ENCODE measurements around the gene TNP2. TPM values are rescaled to one million over a fixed set of nuclear protein-coding genes. Genes with fewer than 3 reads are reported as not detected.

Gene TNP2
- total RNA-seq, 2 donors from 2014 or later = not detected

DNA sequence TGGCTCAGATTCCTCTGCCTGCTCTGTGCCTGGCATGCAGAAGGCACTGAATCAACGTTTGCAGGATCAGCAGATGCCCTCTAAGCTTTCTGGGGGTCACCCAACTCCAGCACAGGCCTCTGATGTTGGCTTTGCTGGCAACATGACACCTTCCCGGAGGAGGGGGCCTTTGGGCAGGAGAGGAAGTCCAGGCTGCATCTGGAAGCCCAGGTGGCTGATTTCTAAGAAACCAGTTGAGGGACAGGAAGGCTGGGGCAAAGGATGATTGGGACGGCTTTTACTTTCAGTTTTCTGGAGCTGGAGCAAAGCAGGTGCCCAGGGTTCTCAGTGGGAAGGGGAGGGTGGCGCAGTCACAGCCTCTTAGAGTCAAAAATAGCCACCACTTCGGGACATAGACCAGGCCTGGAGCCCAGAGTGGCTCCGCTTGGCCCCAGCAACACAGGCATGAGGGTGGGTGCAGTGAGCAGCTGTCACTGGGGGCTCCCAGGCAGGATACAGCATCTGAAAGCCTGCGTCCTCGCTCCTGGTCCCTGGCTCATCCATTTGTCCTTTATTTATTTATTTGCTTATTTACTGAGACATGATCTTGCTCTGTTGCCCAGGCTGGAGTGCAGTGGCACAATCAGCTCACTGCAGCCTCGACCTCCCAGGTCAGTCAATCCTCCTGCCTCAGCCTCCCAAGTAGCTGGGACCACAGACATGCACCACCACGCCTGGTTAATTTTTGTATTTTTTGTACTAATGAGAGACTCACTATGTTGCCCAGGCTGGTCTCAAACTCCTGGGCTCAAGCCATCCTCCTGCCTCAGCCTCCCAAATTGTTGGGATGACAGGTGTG, 28.3 kb downstream of the TNP2 start:
- peak overlapping the region; percentile 71 to 86 for H3K27ac ChIP-seq
- TF ChIP-seq, protein P1, sequence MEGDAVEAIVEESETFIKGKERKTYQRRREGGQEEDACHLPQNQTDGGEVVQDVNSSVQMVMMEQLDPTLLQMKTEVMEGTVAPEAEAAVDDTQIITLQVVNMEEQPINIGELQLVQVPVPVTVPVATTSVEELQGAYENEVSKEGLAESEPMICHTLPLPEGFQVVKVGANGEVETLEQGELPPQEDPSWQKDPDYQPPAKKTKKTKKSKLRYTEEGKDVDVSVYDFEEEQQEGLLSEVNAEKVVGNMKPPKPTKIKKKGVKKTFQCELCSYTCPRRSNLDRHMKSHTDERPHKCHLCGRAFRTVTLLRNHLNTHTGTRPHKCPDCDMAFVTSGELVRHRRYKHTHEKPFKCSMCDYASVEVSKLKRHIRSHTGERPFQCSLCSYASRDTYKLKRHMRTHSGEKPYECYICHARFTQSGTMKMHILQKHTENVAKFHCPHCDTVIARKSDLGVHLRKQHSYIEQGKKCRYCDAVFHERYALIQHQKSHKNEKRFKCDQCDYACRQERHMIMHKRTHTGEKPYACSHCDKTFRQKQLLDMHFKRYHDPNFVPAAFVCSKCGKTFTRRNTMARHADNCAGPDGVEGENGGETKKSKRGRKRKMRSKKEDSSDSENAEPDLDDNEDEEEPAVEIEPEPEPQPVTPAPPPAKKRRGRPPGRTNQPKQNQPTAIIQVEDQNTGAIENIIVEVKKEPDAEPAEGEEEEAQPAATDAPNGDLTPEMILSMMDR (IDR thresholded peaks at IDR 0.05) = no peak
- no peaks in the 10 kb centered on the region for H3K27me3 ChIP-seq
- H3K9me3 ChIP-seq = no peaks in the 10 kb centered on the region
- no peaks in the 10 kb centered on the region for H3K36me3 ChIP-seq
- no peak for DNase-seq (ENCODE audit: low spot score)
- no peaks in the 10 kb centered on the region for H3K4me1 ChIP-seq
- peak overlapping the region in 1 of 2 donors; percentile 17 for H3K4me3 ChIP-seq

DNA sequence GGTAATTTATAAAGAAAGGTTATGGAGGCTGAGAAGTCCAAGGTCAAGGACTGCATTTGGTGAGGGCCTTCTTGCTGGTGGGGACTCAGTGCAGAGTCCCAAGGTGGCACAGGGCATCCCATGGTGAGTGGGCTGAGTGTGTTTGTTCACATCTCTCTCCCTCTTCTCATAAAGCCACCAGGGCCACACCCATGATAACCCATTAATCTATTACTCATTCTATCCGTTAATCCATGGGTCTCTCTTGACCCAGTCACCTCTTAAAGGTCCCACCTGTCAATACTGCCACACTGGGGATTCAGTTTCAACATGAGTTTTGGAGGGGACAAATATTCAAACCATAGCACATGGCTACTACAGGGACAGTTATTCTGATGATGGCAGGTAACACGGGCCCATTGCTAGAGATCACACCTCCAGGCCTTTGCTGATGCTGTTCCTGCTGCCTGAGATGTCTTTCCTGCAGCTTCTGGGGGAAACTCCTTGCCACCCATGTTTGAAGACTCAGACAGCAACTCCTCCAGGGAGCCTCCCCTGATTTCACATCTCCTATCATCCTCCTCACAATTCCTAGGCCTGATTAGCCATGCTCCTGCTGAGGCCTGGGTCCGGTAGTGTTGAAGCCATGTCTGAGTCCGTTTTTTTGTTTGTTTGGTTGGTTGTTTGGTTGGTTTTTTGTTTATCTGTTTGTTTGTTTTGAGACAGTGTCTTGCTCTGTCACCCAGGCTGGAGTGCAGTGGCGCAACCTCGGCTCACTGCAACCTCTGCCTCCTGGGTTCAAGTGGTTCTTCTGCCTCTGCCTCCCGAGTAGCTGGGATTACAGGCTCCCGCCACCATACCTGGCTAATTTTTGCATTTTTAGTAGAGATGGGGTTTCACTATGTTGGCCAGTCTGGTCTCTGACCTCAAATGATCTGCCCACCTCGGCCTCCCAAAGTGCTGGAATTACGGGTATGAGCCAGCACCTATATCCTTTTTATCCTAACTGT, 29.2 kb downstream of the TNP2 start:
- Histone ChIP-seq H3K36me3 (no peaks in the 10 kb centered on the region), H3K4me1 (no peaks in the 10 kb centered on the region), H3K27me3 (no peaks in the 10 kb centered on the region), H3K4me3 (peak overlapping the region in 1 of 2 donors; percentile 17), H3K9me3 (no peaks in the 10 kb centered on the region), H3K27ac (peak overlapping the region; percentile 71 to 86)
- no peak for DNase-seq (ENCODE audit: low spot score)
- TF ChIP-seq, protein P1 (IDR thresholded peaks at IDR 0.05) = no peak

DNA sequence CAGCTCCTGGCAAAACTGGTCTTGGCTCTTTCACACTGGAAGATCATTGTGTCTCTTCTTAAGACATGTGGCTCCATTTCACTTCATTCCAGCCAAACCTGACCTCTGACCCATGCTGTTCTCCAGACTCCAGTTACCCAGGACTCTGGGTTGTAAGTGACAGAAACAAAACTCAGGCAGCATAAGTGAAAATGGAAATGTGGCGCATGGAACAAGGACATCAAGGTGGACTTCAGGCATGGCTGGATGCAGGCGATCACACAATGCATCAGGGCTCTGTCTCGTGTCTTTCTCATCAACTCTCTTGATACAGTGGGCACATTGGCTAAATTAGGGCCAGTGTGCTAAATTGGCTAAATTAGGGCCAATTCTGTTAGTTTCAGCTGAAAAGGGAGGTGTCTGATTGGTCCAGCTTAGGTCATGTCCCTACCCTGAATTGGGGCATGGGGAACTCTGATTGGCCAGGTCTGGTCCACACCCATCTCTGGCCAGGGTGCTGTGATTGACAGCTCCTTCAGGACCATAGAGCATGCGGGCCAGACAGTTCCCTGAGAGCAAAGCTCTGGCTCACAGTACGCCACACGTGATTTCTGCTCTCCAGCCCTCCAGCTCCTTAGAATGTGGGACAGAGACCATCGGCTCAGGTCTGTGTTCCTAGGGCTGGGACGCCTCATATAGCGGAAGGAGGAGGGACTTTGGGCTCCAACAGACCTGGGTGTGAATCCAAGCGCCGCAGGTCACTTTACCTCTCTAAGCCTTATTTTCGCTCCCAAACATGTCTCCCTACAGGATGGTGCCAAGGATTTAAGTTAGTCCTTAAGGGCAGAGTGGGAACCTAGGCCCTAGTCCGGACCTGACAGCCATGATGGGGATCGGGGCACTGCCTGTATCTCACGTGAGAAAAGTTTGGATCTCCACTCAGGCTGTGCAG, 30.6 kb downstream of the TNP2 start:
- Histone ChIP-seq H3K4me3 (no peak overlapping the region), H3K9me3 (no peaks in the 10 kb centered on the region), H3K27ac (no peak overlapping the region), H3K27me3 (no peaks in the 10 kb centered on the region), H3K36me3 (no peaks in the 10 kb centered on the region), H3K4me1 (no peaks in the 10 kb centered on the region)
- DNase-seq (ENCODE audit: low spot score) = no peak
- TF ChIP-seq, protein P1 (IDR thresholded peaks at IDR 0.05) = no peak

DNA sequence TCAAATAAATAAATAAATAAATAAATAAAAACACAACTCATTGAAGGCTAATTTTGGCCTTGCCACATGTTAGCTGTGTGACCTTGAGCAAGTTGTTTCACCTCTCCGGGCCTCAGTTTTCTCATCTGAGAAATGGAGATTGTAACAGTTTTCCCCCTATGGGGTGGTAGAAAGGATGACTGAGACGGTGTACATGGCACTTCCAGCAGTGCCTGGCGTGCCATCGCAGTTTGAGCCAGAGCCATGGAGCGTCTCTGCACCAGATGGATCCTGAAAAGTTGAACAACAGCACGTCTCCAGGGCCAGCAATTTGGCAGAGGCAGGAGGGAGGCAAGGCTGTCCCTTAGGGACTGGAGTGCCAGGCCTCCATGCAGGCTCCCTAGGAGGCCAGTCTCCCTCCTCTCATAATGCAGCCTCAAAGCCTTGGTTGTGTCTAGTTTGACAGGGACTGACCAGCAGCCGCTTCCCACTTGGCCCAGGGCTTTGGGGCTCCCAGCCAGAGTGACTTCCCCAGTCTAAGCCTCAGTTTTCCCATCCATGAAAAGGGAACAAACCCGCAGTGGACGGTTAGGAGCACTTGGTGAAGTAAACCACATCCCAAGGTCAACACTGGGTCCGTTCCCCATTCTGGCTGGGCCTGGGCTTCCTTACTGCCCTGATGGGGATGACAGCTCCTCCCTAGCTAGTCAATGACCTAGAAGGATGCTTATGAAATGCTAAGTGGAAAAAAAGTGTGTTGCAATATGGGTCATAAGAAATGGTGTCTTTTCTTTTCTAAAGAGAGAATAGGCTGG, 32.5 kb downstream of the TNP2 start:
- no peak for DNase-seq (ENCODE audit: low spot score)
- Histone ChIP-seq H3K9me3 (no peaks in the 10 kb centered on the region), H3K4me3 (no peak overlapping the region), H3K4me1 (peaks cover 0 to 12% of the 10 kb centered on the region in 2 donors), H3K36me3 (no peaks in the 10 kb centered on the region), H3K27me3 (no peaks in the 10 kb centered on the region), H3K27ac (no peak overlapping the region)
- TF ChIP-seq, protein P1 (IDR thresholded peaks at IDR 0.05) = no peak

DNA sequence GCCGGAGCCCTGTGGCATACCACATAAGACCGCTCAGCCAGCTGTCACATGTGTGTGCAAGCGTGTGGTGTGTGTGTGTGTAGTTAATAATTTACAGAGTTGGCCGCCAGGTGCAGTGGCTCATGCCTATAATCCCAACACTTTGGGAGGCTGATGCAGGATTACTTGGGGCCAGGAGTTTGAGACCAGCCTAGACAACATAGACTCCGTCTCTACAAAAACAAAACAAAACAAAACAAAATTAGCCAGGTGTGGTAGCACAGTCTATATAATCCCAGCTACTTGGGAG, 33.5 kb downstream of the TNP2 start:
- TF ChIP-seq, protein P1 (IDR thresholded peaks at IDR 0.05) = no peak
- Histone ChIP-seq H3K4me1 (peaks cover 0 to 15% of the 10 kb centered on the region in 2 donors), H3K4me3 (no peak overlapping the region), H3K9me3 (no peaks in the 10 kb centered on the region), H3K27ac (no peak overlapping the region), H3K27me3 (no peaks in the 10 kb centered on the region), H3K36me3 (no peaks in the 10 kb centered on the region)
- DNase-seq (ENCODE audit: low spot score) = no peak

Data from right atrium auricular region (tissue), 2 donors.